Smooth muscle cell (in vitro differentiated cells): ENCODE results near the gene SNRK. TPM values are rescaled to one million over a fixed set of nuclear protein-coding genes. Genes with fewer than 3 reads are reported as not detected.

Experiments
- DNase-seq: peaks from one replicate; lab custom pipeline; 2025; ENCODE audit not compliant: unreplicated experiment; lab: John Stamatoyannopoulos, UW
- H2AFZ ChIP-seq: fragments of 200-600 bp; sonication (generic); 2 replicates; pipeline ENCODE4 v1.6.0; 2016; ENCODE audit warnings: antibody characterized with exemption, low read depth, mild to moderate bottlenecking
- H3F3A ChIP-seq: fragments of 200-600 bp; sonication (generic); 2 replicates; pipeline ENCODE4 v1.6.0; 2017; ENCODE audit warnings: antibody characterized with exemption, low read depth
- H3K27ac ChIP-seq: fragments of 200-600 bp; sonication (generic); 2 replicates; pipeline ENCODE4 v1.5.1; 2016; ENCODE audit warnings: low read depth, mild to moderate bottlenecking
- H3K27me3 ChIP-seq: fragments of 200-600 bp; sonication (generic); 2 replicates; pipeline ENCODE4 v1.6.1; 2016; ENCODE audit warnings: low read depth, mild to moderate bottlenecking
- H3K36me3 ChIP-seq: fragments of 200-600 bp; sonication (generic); 2 replicates; pipeline ENCODE4 v1.5.1; 2016; ENCODE audit warnings: low read depth
- H3K4me1 ChIP-seq: fragments of 200-600 bp; sonication (generic); 2 replicates; pipeline ENCODE4 v1.5.1; 2016; ENCODE audit warnings: low read depth
- H3K4me2 ChIP-seq: fragments of 200-600 bp; sonication (generic); 2 replicates; pipeline ENCODE4 v1.6.0; 2016; ENCODE audit warnings: mild to moderate bottlenecking
- H3K4me3 ChIP-seq: fragments of 200-600 bp; sonication (generic); 2 replicates; pipeline ENCODE4 v1.5.1; 2016; ENCODE audit warnings: mild to moderate bottlenecking
- H3K79me2 ChIP-seq: fragments of 200-600 bp; sonication (generic); 2 replicates; pipeline ENCODE4 v1.6.0; 2016; ENCODE audit warnings: low read depth, mild to moderate bottlenecking
- H3K9ac ChIP-seq: fragments of 200-600 bp; sonication (generic); 2 replicates; pipeline ENCODE4 v1.6.0; 2016; ENCODE audit warnings: low read depth
- H3K9me3 ChIP-seq: fragments of 200-600 bp; sonication (generic); replicated peaks from 2 replicates; pipeline ENCODE4 v1.5.1; 2016; ENCODE audit warnings: low read depth
- H4K20me1 ChIP-seq: fragments of 200-600 bp; sonication (generic); 2 replicates; pipeline ENCODE4 v1.6.0; 2016; ENCODE audit warnings: low read depth
- CTCF ChIP-seq: fragments of 200-600 bp; sonication (generic); IDR thresholded peaks from 2 replicates; pipeline ENCODE4 v1.5.1; 2017; ENCODE audit warnings: borderline replicate concordance, mild to moderate bottlenecking, antibody characterized with exemption; ENCODE audit not compliant: insufficient read depth, poor library complexity, severe bottlenecking
- WGBS: methylation state at CpG from one replicate; pipeline ENCODE4 v1.1.7; 2016; ENCODE audit warnings: low lambda C conversion rate; 5-methylcytosine and 5-hydroxymethylcytosine counted together
- polyA plus RNA-seq: library from polyadenylated mRNA; unstranded; fragments of >200 nt; fragmentation: Nextera tagmentation; extraction: Ambion mirVana; gene quantifications from 2 replicates; pipeline ENCODE4 v1.2.1, GENCODE V29; 2016
- total RNA-seq: library from RNA; depleted of rRNA; stranded (reverse); fragments of >200 nt; gene quantifications from 2 replicates; pipeline ENCODE4 v1.2.3, GENCODE V29; 2014

The SNRK gene
- total and polyA plus RNA-seq, 2 experiments from 2014 or later = 6.3 to 14.2 TPM

GRCh38 chr3:43340403-43340802 lies 54.1 kb downstream of the SNRK start:
- no peak overlapping the region for H3K27ac ChIP-seq
- H3K4me3 ChIP-seq = no peak overlapping the region
- H2AFZ ChIP-seq = no peak overlapping the region
- peaks cover 47% of the 10 kb centered on the region for H3K36me3 ChIP-seq
- no peaks in the 10 kb centered on the region for H3K4me1 ChIP-seq
- DNase-seq = no peak
- peaks cover 22% of the 10 kb centered on the region for H3K9me3 ChIP-seq
- peaks cover 1% of the 10 kb centered on the region for H3K79me2 ChIP-seq
- no peaks in the 10 kb centered on the region for H4K20me1 ChIP-seq
- H3K27me3 ChIP-seq = no peaks in the 10 kb centered on the region
- H3F3A ChIP-seq = no peaks in the 10 kb centered on the region
- no peak overlapping the region for H3K4me2 ChIP-seq
- WGBS = 97% methylated on average over 7 of the region's 7 CpGs
- H3K9ac ChIP-seq = no peak overlapping the region
- TF ChIP-seq CTCF = no peak

- H3K27ac ChIP-seq = no peak overlapping the region
- peaks cover 17% of the 10 kb centered on the region for H3K9me3 ChIP-seq
- TF ChIP-seq CTCF = no peak
- DNase-seq = no peak
- no peaks in the 10 kb centered on the region for H3K4me1 ChIP-seq
- no peaks in the 10 kb centered on the region for H3K27me3 ChIP-seq
- WGBS = 97% methylated on average over 2 of the region's 2 CpGs
- H3K9ac ChIP-seq = no peak overlapping the region
- H3K4me3 ChIP-seq = no peak overlapping the region
- no peaks in the 10 kb centered on the region for H3F3A ChIP-seq
- no peak overlapping the region for H3K4me2 ChIP-seq
- H2AFZ ChIP-seq = no peak overlapping the region
- no peaks in the 10 kb centered on the region for H3K79me2 ChIP-seq
- no peaks in the 10 kb centered on the region for H4K20me1 ChIP-seq
- peaks cover 41% of the 10 kb centered on the region for H3K36me3 ChIP-seq
Observed at GRCh38 chr3:43341788-43342187, 55.4 kb downstream of the SNRK start.

GRCh38 chr3:43343185-43343584 lies 56.8 kb downstream of the SNRK start:
- Histone ChIP-seq H3K27me3 (no peaks in the 10 kb centered on the region), H4K20me1 (no peaks in the 10 kb centered on the region), H3K79me2 (no peaks in the 10 kb centered on the region), H3K4me2 (no peak overlapping the region), H3K4me3 (no peak overlapping the region), H3K27ac (no peak overlapping the region), H2AFZ (no peak overlapping the region), H3K9ac (no peak overlapping the region), H3K36me3 (peaks cover 33% of the 10 kb centered on the region), H3K9me3 (peaks cover 9% of the 10 kb centered on the region), H3K4me1 (no peaks in the 10 kb centered on the region), H3F3A (no peaks in the 10 kb centered on the region)
- no peak for DNase-seq
- no peak for TF ChIP-seq CTCF
- 90% methylated on average over 4 of the region's 4 CpGs for WGBS

- TF ChIP-seq CTCF = no peak
- Histone ChIP-seq H3K4me1 (no peaks in the 10 kb centered on the region), H3K36me3 (peaks cover 27% of the 10 kb centered on the region), H3K79me2 (no peaks in the 10 kb centered on the region), H4K20me1 (no peaks in the 10 kb centered on the region), H3K9ac (no peak overlapping the region), H3K4me3 (no peak overlapping the region), H3K27ac (no peak overlapping the region), H2AFZ (no peak overlapping the region), H3K27me3 (no peaks in the 10 kb centered on the region), H3K4me2 (no peak overlapping the region), H3F3A (no peaks in the 10 kb centered on the region), H3K9me3 (peaks cover 2% of the 10 kb centered on the region)
- DNase-seq = no peak
- WGBS = 90% methylated on average over 3 of the region's 3 CpGs
Observed at GRCh38 chr3:43343815-43344214, 57.5 kb downstream of the SNRK start.
